ENCODE data around the gene PPP1R3C.

GRCh38 chr10:91592266-91592975 lies 40.5 kb downstream of the PPP1R3C start:
- TF ChIP-seq CTCF (conservative IDR thresholded peaks at IDR 0.05; ENCODE audit: low read length) (no peak), EZH2phosphoT487 (IDR thresholded peaks at IDR 0.05; ENCODE audit: borderline replicate concordance) (no peak)
